GM12892 (cell line): ENCODE measurements around the gene PLA2G4E.

Experiments used
- POLR2A ChIP-seq: IDR thresholded peaks from 2 replicates; pipeline ENCODE4 v1.6.1; 2011; ENCODE audit warnings: low read depth, low read length, control low read depth
- POLR2AphosphoS5 ChIP-seq: IDR thresholded peaks from 2 replicates; pipeline ENCODE4 v1.6.1; 2011; ENCODE audit warnings: low read depth, low read length, control low read depth
- TAF1 ChIP-seq: IDR thresholded peaks from 2 replicates; pipeline ENCODE4 v1.6.1; 2011; ENCODE audit warnings: low read depth, mild to moderate bottlenecking, control low read depth, low read length, borderline replicate concordance

DNA sequence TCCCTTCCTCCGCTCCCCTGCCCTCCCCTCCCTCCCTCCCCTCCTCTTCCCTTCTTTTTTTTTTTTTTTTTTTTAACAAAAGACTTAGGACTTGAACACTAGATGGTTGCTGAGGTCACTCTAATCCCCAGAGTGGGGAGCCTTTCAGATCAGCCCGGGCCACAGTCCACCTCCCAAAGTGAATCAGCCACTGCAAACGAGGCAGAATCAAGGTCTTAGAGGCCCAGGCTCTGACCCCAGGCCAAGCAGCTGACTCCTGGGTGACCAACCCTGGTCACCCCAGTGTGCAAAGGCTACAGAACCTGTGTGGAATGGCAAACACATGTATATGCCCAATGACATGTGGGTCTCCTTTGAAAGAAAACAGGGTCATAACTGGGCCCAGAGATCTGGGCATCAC, 30.2 kb downstream of the PLA2G4E start:
- no peak for TF ChIP-seq POLR2A
- no peak for TF ChIP-seq TAF1
- TF ChIP-seq POLR2AphosphoS5 = no peak
